GM10266 (cell line): ENCODE results near the gene BMPR1A.

ENCODE experiments used
- DNase-seq: peaks from one replicate; pipeline ENCODE4 v3.0.0; 2012; ENCODE audit errors: extremely low spot score
- CTCF ChIP-seq: IDR thresholded peaks from 2 replicates; pipeline ENCODE4 v1.5.1; 2012; ENCODE audit warnings: mild to moderate bottlenecking, low read depth; ENCODE audit not compliant: control insufficient read depth, insufficient read depth; ENCODE audit errors: missing control alignments

The BMPR1A gene

GRCh38 chr10:86723009-86723408, 33.4 kb upstream of the BMPR1A start:
- DNase-seq = no peak
- TF ChIP-seq CTCF = no peak

- no peak for TF ChIP-seq CTCF
- no peak for DNase-seq
Observed at GRCh38 chr10:86724445-86724844, 32.0 kb upstream of the BMPR1A start.

GRCh38 chr10:86725980-86726676, 30.3 kb upstream of the BMPR1A start:
- no peak for TF ChIP-seq CTCF
- DNase-seq = no peak

- DNase-seq = no peak
- TF ChIP-seq CTCF = no peak
Observed at GRCh38 chr10:86726677-86726999, 29.8 kb upstream of the BMPR1A start.

GRCh38 chr10:86727470-86727869, 28.9 kb upstream of the BMPR1A start:
- DNase-seq = no peak
- TF ChIP-seq CTCF = no peak

- no peak for DNase-seq
- no peak for TF ChIP-seq CTCF
Observed at GRCh38 chr10:86728056-86728455, 28.4 kb upstream of the BMPR1A start.

GRCh38 chr10:86729677-86730076, 26.7 kb upstream of the BMPR1A start:
- no peak for TF ChIP-seq CTCF
- no peak for DNase-seq
